Stomach (tissue), 4 donors: Measurements from ENCODE around the gene UPF1.

Experiments
- CTCF ChIP-seq, 7 experiments: fragments of 450-650 bp in 4 of 7; fragments of 200-600 bp in 3 of 7; sonication (generic) in 3 of 7; IDR thresholded peaks; one replicate each; pipeline ENCODE4 v1.5.1; 2016 to 2019; ENCODE audit warnings: antibody characterized with exemption in 7 of 7, control low read depth in 2 of 7, mild to moderate bottlenecking in 1 of 7
- POLR2A ChIP-seq, 4 donors: fragments of 450-650 bp; IDR thresholded peaks; one replicate each; pipeline ENCODE4 v1.6.1; 2016; ENCODE audit warnings: antibody characterized with exemption in 4 of 4, control low read depth in 2 of 4, mild to moderate bottlenecking in 1 of 4, moderate library complexity in 1 of 4
- POLR2AphosphoS5 ChIP-seq, 3 donors: sonication (generic); formaldehyde crosslinking; IDR thresholded peaks; one replicate each; pipeline ENCODE4 v1.6.1; 2016; ENCODE audit warnings: antibody characterized with exemption in 3 of 3

- TF ChIP-seq CTCF (IDR thresholded peaks at IDR 0.05) (no peak), POLR2AphosphoS5 (IDR thresholded peaks at IDR 0.05) (no peak), POLR2A (IDR thresholded peaks at IDR 0.05) (no peak)
Observed at GRCh38 chr19:18784786-18785120, 47.0 kb upstream of the UPF1 start.
